Ishikawa (cell line): ENCODE measurements around the gene ATP6V1E1.

Source experiments
- CEBPB ChIP-seq: IDR thresholded peaks from 2 replicates; pipeline ENCODE4 v1.6.1; 2012
- CREB1 ChIP-seq: IDR thresholded peaks from 2 replicates; pipeline ENCODE4 v1.6.1; 2012; ENCODE audit warnings: low read depth
- EP300 ChIP-seq: IDR thresholded peaks from 2 replicates; pipeline ENCODE4 v1.6.1; 2012; ENCODE audit warnings: borderline replicate concordance
- MAX ChIP-seq: IDR thresholded peaks from 2 replicates; pipeline ENCODE4 v1.6.1; 2012
- NFIC ChIP-seq: IDR thresholded peaks from 2 replicates; pipeline ENCODE4 v1.6.1; 2012
- RAD21 ChIP-seq: IDR thresholded peaks from 2 replicates; pipeline ENCODE4 v1.6.1; 2012; ENCODE audit warnings: low read depth
- REST ChIP-seq: IDR thresholded peaks from 2 replicates; pipeline ENCODE4 v1.6.1; 2012; ENCODE audit warnings: low read depth, mild to moderate bottlenecking
- TAF1 ChIP-seq: IDR thresholded peaks from 2 replicates; pipeline ENCODE4 v1.6.1; 2012; ENCODE audit warnings: low read depth, mild to moderate bottlenecking
- TCF12 ChIP-seq: IDR thresholded peaks from 2 replicates; pipeline ENCODE4 v1.6.1; 2012; ENCODE audit warnings: low read depth
- TEAD4 ChIP-seq: IDR thresholded peaks from 2 replicates; pipeline ENCODE4 v1.6.1; 2012
- USF1 ChIP-seq: IDR thresholded peaks from 2 replicates; pipeline ENCODE4 v1.6.1; 2012
- YY1 ChIP-seq: IDR thresholded peaks from 2 replicates; pipeline ENCODE4 v1.6.1; 2012; ENCODE audit warnings: low read depth

GRCh38 chr22:17674152-17674551 is 45.6 kb upstream of the ATP6V1E1 start:
- TF ChIP-seq CREB1 (no peak), TAF1 (no peak), REST (no peak), MAX (no peak), NFIC (no peak), RAD21 (no peak), CEBPB (no peak), TCF12 (no peak), EP300 (no peak), USF1 (no peak), TEAD4 (no peak), YY1 (no peak)
